ENCODE data around the gene OPTC. TPM values are rescaled to one million over a fixed set of nuclear protein-coding genes. Genes with fewer than 3 reads are reported as not detected.

Gene OPTC
- total RNA-seq, 1 donor from 2014 or later, result not detected

DNA sequence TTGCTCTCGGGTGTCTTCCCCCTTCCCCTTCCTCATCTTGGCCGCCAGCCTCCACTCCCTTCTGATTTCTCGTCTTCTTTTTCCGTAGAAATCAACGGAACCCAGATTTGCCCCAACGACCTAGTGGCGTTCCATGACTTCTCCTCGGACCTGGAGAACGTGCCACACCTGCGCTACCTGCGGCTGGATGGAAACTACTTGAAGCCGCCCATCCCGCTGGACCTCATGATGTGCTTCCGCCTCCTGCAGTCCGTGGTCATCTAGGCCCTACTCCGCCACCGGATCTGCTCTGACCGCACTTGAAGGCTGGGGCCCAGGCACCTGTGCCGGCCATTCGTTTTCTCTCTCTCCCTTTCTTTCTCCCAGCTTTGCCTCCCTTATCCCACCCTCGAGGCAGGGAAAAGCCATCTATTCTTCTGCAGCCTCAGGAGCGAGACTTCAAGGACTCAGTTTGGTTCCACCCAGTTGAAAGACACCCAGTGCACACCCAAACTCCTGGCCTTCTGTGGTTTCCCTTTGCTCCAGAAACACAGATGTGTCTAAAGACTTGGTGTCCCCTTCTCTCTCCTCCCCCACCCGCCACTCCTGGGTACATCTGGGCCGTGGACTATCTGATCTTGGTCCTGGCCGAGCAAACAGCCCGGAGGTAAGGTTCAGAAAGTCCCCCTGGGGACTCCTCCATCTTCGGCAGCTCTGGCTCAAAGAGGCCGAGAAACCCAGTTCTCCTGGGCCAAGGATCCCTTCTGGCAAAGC is 7.2 kb upstream of the OPTC start:
- no peaks in the 10 kb centered on the region for H3K9me3 Mint-ChIP-seq
- H3K27ac Mint-ChIP-seq, result no peak overlapping the region
- H3K27me3 Mint-ChIP-seq, result peaks cover 6% of the 10 kb centered on the region
- peak overlapping the region; percentile 78 for H3K4me3 Mint-ChIP-seq
- H3K36me3 Mint-ChIP-seq, result no peaks in the 10 kb centered on the region
- TF ChIP-seq, protein P1, sequence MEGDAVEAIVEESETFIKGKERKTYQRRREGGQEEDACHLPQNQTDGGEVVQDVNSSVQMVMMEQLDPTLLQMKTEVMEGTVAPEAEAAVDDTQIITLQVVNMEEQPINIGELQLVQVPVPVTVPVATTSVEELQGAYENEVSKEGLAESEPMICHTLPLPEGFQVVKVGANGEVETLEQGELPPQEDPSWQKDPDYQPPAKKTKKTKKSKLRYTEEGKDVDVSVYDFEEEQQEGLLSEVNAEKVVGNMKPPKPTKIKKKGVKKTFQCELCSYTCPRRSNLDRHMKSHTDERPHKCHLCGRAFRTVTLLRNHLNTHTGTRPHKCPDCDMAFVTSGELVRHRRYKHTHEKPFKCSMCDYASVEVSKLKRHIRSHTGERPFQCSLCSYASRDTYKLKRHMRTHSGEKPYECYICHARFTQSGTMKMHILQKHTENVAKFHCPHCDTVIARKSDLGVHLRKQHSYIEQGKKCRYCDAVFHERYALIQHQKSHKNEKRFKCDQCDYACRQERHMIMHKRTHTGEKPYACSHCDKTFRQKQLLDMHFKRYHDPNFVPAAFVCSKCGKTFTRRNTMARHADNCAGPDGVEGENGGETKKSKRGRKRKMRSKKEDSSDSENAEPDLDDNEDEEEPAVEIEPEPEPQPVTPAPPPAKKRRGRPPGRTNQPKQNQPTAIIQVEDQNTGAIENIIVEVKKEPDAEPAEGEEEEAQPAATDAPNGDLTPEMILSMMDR (conservative IDR thresholded peaks at IDR 0.05), result no peak
- no peak for DNase-seq (ENCODE audit: extremely low spot score, unreplicated experiment)
- peaks cover 21% of the 10 kb centered on the region for H3K4me1 Mint-ChIP-seq (ENCODE audit: unreplicated experiment)

- peaks cover 24% of the 10 kb centered on the region for H3K4me1 Mint-ChIP-seq (ENCODE audit: unreplicated experiment)
- peaks cover 13% of the 10 kb centered on the region for H3K27me3 Mint-ChIP-seq
- H3K9me3 Mint-ChIP-seq, result no peaks in the 10 kb centered on the region
- H3K27ac Mint-ChIP-seq, result no peak overlapping the region
- no peaks in the 10 kb centered on the region for H3K36me3 Mint-ChIP-seq
- TF ChIP-seq, protein P1 (conservative IDR thresholded peaks at IDR 0.05), result no peak
- no peak for DNase-seq (ENCODE audit: extremely low spot score, unreplicated experiment)
- H3K4me3 Mint-ChIP-seq, result no peak overlapping the region
Measured at GRCh38 chr1:203488539-203488938, 5.4 kb upstream of the OPTC start.

- Mint-ChIP-seq H3K4me3 (no peak overlapping the region), H3K27me3 (peaks cover 14% of the 10 kb centered on the region), H3K9me3 (no peaks in the 10 kb centered on the region), H3K27ac (no peak overlapping the region), H3K4me1 (ENCODE audit: unreplicated experiment) (peaks cover 24% of the 10 kb centered on the region), H3K36me3 (no peaks in the 10 kb centered on the region)
- no peak for DNase-seq (ENCODE audit: extremely low spot score, unreplicated experiment)
- TF ChIP-seq, protein P1 (conservative IDR thresholded peaks at IDR 0.05), result no peak
Measured at GRCh38 chr1:203490607-203491006, 3.3 kb upstream of the OPTC start.

- Mint-ChIP-seq H3K27me3 (peaks cover 14% of the 10 kb centered on the region), H3K4me1 (ENCODE audit: unreplicated experiment) (peaks cover 24% of the 10 kb centered on the region), H3K4me3 (no peak overlapping the region), H3K36me3 (no peaks in the 10 kb centered on the region), H3K27ac (no peak overlapping the region), H3K9me3 (no peaks in the 10 kb centered on the region)
- DNase-seq (ENCODE audit: extremely low spot score, unreplicated experiment), result no peak
- TF ChIP-seq, protein P1 (conservative IDR thresholded peaks at IDR 0.05), result no peak
Measured at GRCh38 chr1:203491664-203492063, 2.3 kb upstream of the OPTC start.

DNA sequence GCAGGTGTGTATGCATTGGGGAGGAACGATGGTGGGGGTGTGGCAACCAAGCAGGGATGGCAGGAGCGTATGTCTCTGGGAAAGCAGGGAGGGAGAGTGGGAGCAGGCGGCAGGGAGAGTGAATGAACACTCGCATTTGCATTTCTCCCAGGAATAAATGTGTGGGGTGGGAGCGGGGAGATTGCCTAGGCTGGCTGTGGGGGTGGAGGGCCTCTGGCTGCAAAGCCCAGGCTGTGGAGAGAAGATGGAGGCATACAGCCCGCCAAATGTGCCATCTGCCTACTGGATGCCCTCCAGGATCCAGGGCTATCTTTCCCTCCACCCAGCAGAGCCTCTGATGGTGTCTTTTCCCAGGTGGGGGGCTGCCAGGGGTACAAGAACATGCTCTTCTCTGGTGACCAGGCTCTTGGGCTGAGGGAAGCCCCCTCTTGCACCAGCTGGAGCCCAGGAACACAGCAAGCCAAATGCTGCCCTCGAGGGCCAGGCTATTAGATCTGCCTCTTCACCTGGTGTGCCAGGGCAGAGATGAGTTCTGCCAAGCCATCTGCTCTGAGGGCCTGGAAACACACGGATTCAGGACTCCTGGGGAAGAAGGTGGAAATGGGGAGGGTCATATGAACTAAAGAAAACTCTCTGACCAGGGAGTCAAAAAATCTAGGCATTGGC is 1.7 kb upstream of the OPTC start:
- H3K36me3 Mint-ChIP-seq, result no peaks in the 10 kb centered on the region
- TF ChIP-seq, protein P1 (conservative IDR thresholded peaks at IDR 0.05), result no peak
- H3K27ac Mint-ChIP-seq, result no peak overlapping the region
- H3K27me3 Mint-ChIP-seq, result peaks cover 14% of the 10 kb centered on the region
- H3K9me3 Mint-ChIP-seq, result no peaks in the 10 kb centered on the region
- DNase-seq (ENCODE audit: extremely low spot score, unreplicated experiment), result no peak
- H3K4me1 Mint-ChIP-seq (ENCODE audit: unreplicated experiment), result peaks cover 24% of the 10 kb centered on the region
- no peak overlapping the region for H3K4me3 Mint-ChIP-seq
